Thoracic aorta (tissue), 2 donors: ENCODE results near the gene SPOCK1. TPM values are rescaled to one million over a fixed set of nuclear protein-coding genes. Genes with fewer than 3 reads are reported as not detected.

Experiments
- ATAC-seq: fragments of 150-250 bp; one replicate; pipeline ENCODE4 v1.8.0; 2017; ENCODE audit warnings: low read depth; ENCODE audit not compliant: insufficient number of reproducible peaks, low FRiP score
- DNase-seq: peaks from one replicate; pipeline ENCODE4 v3.0.0-alpha.2; 2020; ENCODE audit warnings: low spot score
- H3K27ac ChIP-seq, 2 donors: fragments of 200-600 bp; sonication (generic); 1 replicate in 1 of 2; 2 replicates in 1 of 2; pipeline ENCODE4 v1.5.1; 2016; ENCODE audit warnings: mild to moderate bottlenecking in 2 of 2, moderate library complexity in 2 of 2
- H3K27me3 ChIP-seq: fragments of 200-600 bp; sonication (generic); replicated peaks from 2 replicates; pipeline ENCODE4 v1.6.0; 2016; ENCODE audit warnings: mild to moderate bottlenecking; ENCODE audit not compliant: insufficient read depth
- H3K36me3 ChIP-seq: fragments of 200-600 bp; sonication (generic); one replicate; pipeline ENCODE4 v1.5.1; 2016
- H3K4me1 ChIP-seq, 2 donors: fragments of 200-600 bp; sonication (generic); 1 replicate in 1 of 2; 2 replicates in 1 of 2; pipeline versions ENCODE4 v1.5.1 to v1.6.0; 2016; ENCODE audit warnings: low read depth in 2 of 2, mild to moderate bottlenecking in 1 of 2; ENCODE audit not compliant: control insufficient read depth in 1 of 2
- H3K4me3 ChIP-seq: fragments of 200-600 bp; sonication (generic); 2 replicates; pipeline ENCODE4 v1.5.1; 2016; ENCODE audit warnings: mild to moderate bottlenecking
- H3K9me3 ChIP-seq: fragments of 200-600 bp; sonication (generic); 2 replicates; pipeline ENCODE4 v1.5.1; 2016
- total RNA-seq, 2 donors: library from RNA; depleted of rRNA; stranded (reverse); fragments of >200 nt; gene quantifications; one replicate each; pipeline versions ENCODE4 v1.1.0 to v1.2.3, GENCODE V29; 2016
- TF ChIP-seq, protein P1 (sequence below): fragments of 200-600 bp; sonication (generic); IDR thresholded peaks from one replicate; pipeline ENCODE4 v1.5.1; 2019; ENCODE audit warnings: antibody characterized with exemption

SPOCK1 gene
- total RNA-seq, 2 donors from 2014 or later, result 25.2 to 43.2 TPM

DNA sequence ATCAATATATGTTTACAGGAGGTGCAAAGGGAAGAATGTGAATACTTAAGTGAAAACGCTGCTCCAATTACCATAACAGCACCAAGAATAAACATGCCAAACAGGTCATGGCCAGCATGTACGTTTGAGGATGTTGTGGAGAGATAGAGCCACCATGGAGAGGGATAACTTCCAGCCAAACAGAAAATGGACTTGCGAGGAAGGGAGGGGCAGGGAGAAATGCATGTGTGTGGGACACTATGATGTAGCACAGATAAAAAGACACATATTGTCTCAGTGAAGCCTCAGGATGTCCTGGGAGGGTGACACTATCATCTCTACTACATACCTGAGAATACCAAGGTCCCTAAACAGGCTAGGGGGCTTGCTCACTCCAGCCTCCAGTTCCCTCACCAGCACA is 488.9 kb downstream of the SPOCK1 start:
- Histone ChIP-seq H3K4me1 (no peaks in the 10 kb centered on the region), H3K36me3 (no peaks in the 10 kb centered on the region), H3K27me3 (no peaks in the 10 kb centered on the region), H3K4me3 (no peak overlapping the region), H3K9me3 (no peaks in the 10 kb centered on the region), H3K27ac (no peak overlapping the region)
- DNase-seq (no peak), ATAC-seq (no peak)
- TF ChIP-seq, protein P1, sequence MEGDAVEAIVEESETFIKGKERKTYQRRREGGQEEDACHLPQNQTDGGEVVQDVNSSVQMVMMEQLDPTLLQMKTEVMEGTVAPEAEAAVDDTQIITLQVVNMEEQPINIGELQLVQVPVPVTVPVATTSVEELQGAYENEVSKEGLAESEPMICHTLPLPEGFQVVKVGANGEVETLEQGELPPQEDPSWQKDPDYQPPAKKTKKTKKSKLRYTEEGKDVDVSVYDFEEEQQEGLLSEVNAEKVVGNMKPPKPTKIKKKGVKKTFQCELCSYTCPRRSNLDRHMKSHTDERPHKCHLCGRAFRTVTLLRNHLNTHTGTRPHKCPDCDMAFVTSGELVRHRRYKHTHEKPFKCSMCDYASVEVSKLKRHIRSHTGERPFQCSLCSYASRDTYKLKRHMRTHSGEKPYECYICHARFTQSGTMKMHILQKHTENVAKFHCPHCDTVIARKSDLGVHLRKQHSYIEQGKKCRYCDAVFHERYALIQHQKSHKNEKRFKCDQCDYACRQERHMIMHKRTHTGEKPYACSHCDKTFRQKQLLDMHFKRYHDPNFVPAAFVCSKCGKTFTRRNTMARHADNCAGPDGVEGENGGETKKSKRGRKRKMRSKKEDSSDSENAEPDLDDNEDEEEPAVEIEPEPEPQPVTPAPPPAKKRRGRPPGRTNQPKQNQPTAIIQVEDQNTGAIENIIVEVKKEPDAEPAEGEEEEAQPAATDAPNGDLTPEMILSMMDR, result no peak

DNA sequence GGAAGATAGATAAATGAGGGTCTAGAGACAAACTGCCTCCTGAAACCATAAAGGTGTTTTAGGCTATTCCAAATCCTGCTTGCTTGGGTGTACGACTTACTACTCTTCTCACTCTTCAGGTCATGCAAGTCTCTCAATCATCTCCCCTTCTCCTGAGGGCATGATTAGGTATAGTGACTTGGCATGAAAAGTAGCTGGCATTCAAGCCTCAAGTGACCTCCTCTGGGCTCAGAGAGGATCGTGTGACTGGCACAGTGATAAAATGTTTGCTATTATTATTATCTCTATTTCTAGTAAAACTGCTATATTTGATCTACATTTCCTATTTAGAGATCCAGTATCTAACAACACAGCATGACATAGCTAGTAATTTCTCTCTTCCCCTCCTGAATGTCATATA is 494.8 kb downstream of the SPOCK1 start:
- DNase-seq (no peak), ATAC-seq (no peak)
- no peaks in the 10 kb centered on the region for H3K27me3 ChIP-seq
- H3K36me3 ChIP-seq, result no peaks in the 10 kb centered on the region
- no peak overlapping the region for H3K4me3 ChIP-seq
- TF ChIP-seq, protein P1, result no peak
- H3K27ac ChIP-seq, result no peak overlapping the region
- H3K4me1 ChIP-seq, result no peaks in the 10 kb centered on the region
- H3K9me3 ChIP-seq, result no peaks in the 10 kb centered on the region

DNA sequence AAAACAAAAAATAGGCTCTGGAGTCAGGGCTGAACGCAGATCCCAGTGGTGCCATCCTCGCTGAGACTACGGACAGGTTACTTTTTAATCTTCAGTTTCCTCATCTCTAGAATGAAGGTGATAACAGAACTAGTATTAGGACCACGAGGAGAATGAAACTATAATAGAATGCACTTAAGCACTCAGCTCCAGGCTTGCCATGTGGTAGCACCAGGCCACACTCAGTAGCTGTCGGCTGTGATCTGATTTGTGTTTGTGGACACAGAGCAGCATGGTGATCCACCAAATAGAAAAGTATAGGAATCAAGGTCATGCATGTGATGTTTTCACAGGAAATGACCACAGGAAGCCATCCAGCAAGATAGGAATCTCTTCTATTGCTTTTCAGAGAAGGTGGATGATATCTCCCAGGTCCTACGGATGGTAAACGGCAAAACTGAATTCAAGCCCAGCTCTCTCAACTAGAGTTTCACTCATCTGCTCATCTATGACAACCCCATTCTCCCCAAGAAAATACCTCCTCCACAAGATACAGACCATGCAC is 498.0 kb downstream of the SPOCK1 start:
- no peaks in the 10 kb centered on the region for H3K9me3 ChIP-seq
- DNase-seq, result no peak
- H3K4me3 ChIP-seq, result no peak overlapping the region
- H3K27ac ChIP-seq, result no peak overlapping the region
- no peaks in the 10 kb centered on the region for H3K4me1 ChIP-seq
- no peaks in the 10 kb centered on the region for H3K27me3 ChIP-seq
- no peak for ATAC-seq
- H3K36me3 ChIP-seq, result no peaks in the 10 kb centered on the region
- TF ChIP-seq, protein P1, result no peak

- no peak overlapping the region for H3K27ac ChIP-seq
- DNase-seq (no peak), ATAC-seq (no peak)
- TF ChIP-seq, protein P1, result no peak
- no peaks in the 10 kb centered on the region for H3K27me3 ChIP-seq
- no peak overlapping the region for H3K4me3 ChIP-seq
- H3K9me3 ChIP-seq, result no peaks in the 10 kb centered on the region
- no peaks in the 10 kb centered on the region for H3K4me1 ChIP-seq
- H3K36me3 ChIP-seq, result no peaks in the 10 kb centered on the region
These were observed 499.3 kb downstream of the SPOCK1 start for GRCh38 chr5:136999787-137000186.

- Histone ChIP-seq H3K9me3 (no peaks in the 10 kb centered on the region), H3K27me3 (no peaks in the 10 kb centered on the region), H3K4me1 (no peaks in the 10 kb centered on the region), H3K4me3 (no peak overlapping the region), H3K36me3 (no peaks in the 10 kb centered on the region), H3K27ac (no peak overlapping the region)
- DNase-seq (no peak), ATAC-seq (no peak)
- TF ChIP-seq, protein P1, result no peak
These were observed 500.2 kb downstream of the SPOCK1 start for GRCh38 chr5:136998854-136999357.
